Naive thymus-derived CD4-positive, alpha-beta T cell (primary cell): ENCODE measurements around the gene KDM2A. TPM values are rescaled to one million over a fixed set of nuclear protein-coding genes. Genes with fewer than 3 reads are reported as not detected.

ENCODE experiments used
- ATAC-seq: fragments of 150-1000 bp; cut with Tn5 transposase; 2 replicates; pipeline ENCODE4 v1.10.0; 2021; ENCODE audit warnings: mild to moderate bottlenecking, moderate library complexity
- CTCF ChIA-PET: fragments of 350-600 bp; sonication (Branson Sonifier 250); formaldehyde crosslinking; loops from one replicate; lab custom pipeline; 2021; ENCODE audit warnings: antibody characterized with exemption; lab: Charles Lee
- POLR2A ChIA-PET: fragments of 350-600 bp; sonication (Branson Sonifier 250); formaldehyde crosslinking; loops from one replicate; lab custom pipeline; 2021; ENCODE audit warnings: antibody characterized with exemption, inconsistent platforms; lab: Charles Lee
- DNase-seq, 9 donors: peaks; one replicate each; pipeline versions ENCODE4 v3.0.0 to v3.0.0-alpha.2; 2020 to 2022; ENCODE audit warnings: mixed read lengths in 1 of 9
- H3K27ac ChIP-seq: one replicate; pipeline ENCODE4 v1.7.0; 2013; ENCODE audit warnings: mild to moderate bottlenecking, low read depth, low read length, moderate library complexity
- H3K27me3 ChIP-seq, 2 donors: one replicate each; pipeline ENCODE4 v1.7.0; 2013; ENCODE audit warnings: low read length in 2 of 2, mild to moderate bottlenecking in 2 of 2, moderate library complexity in 2 of 2; ENCODE audit not compliant: control insufficient read depth in 2 of 2, insufficient read depth in 2 of 2
- H3K36me3 ChIP-seq, 3 experiments: 1 replicate in 2 of 3; 2 replicates in 1 of 3; pipeline ENCODE4 v1.7.0; 2013; ENCODE audit warnings: low read length in 3 of 3, mild to moderate bottlenecking in 3 of 3, moderate library complexity in 1 of 3; ENCODE audit not compliant: insufficient read depth in 3 of 3, control insufficient read depth in 2 of 3
- H3K4me1 ChIP-seq, 2 donors: one replicate each; pipeline ENCODE4 v1.7.0; 2013; ENCODE audit warnings: low read length in 2 of 2, mild to moderate bottlenecking in 2 of 2, moderate library complexity in 1 of 2; ENCODE audit not compliant: control insufficient read depth in 2 of 2, insufficient read depth in 2 of 2
- H3K4me3 ChIP-seq: 2 replicates; pipeline ENCODE4 v1.7.0; 2013; ENCODE audit warnings: mild to moderate bottlenecking, low read length
- H3K9me3 ChIP-seq, 3 experiments: 1 replicate in 2 of 3; 2 replicates in 1 of 3; pipeline ENCODE4 v1.7.0; 2013; ENCODE audit warnings: low read length in 3 of 3; ENCODE audit not compliant: control insufficient read depth in 2 of 3
- H3K27ac Mint-ChIP-seq, 9 donors: one replicate each; pipeline ENCODE4 v1.8.0; 2020 to 2022; ENCODE audit warnings: mixed read lengths in 9 of 9, mild to moderate bottlenecking in 8 of 9, moderate library complexity in 5 of 9, inconsistent platforms in 2 of 9
- H3K27me3 Mint-ChIP-seq, 5 donors: one replicate each; pipeline ENCODE4 v1.8.0; 2021 to 2022; ENCODE audit warnings: mixed read lengths in 5 of 5, mild to moderate bottlenecking in 1 of 5
- H3K36me3 Mint-ChIP-seq, 5 donors: one replicate each; pipeline ENCODE4 v1.8.0; 2020 to 2022; ENCODE audit warnings: mixed read lengths in 5 of 5, mild to moderate bottlenecking in 3 of 5, inconsistent platforms in 1 of 5
- H3K4me1 Mint-ChIP-seq, 7 donors: one replicate each; pipeline ENCODE4 v1.8.0; 2020 to 2022; ENCODE audit warnings: mixed read lengths in 7 of 7, mild to moderate bottlenecking in 3 of 7, inconsistent platforms in 1 of 7
- H3K4me3 Mint-ChIP-seq, 10 donors: one replicate each; pipeline ENCODE4 v1.8.0; 2020 to 2022; ENCODE audit warnings: mild to moderate bottlenecking in 10 of 10, mixed read lengths in 10 of 10, moderate library complexity in 6 of 10, inconsistent platforms in 2 of 10
- H3K9me3 Mint-ChIP-seq, 11 donors: one replicate each; pipeline ENCODE4 v1.8.0; 2020 to 2022; ENCODE audit warnings: mixed read lengths in 11 of 11, mild to moderate bottlenecking in 4 of 11, inconsistent platforms in 1 of 11, moderate library complexity in 1 of 11
- intact Hi-C, 2 donors: fragments of 100-400 bp; cut with micrococcal nuclease; formaldehyde crosslinking; loops; one replicate each; pipeline ENCODE4 v1.15.1; 2023
- polyA plus RNA-seq, 2 donors: library from polyadenylated mRNA; unstranded; fragments of 300-500 nt; fragmentation: Illumina TruSeq; gene quantifications; one replicate each; pipeline ENCODE4 v1.2.3, GENCODE V29; 2021
- total RNA-seq, 6 experiments: library from RNA in 5 of 6; stranded (reverse) in 5 of 6; gene quantifications; 1 replicate in 5 of 6; 2 replicates in 1 of 6; pipeline ENCODE4 v1.2.3 and lab custom pipeline; 2021 to 2026

The KDM2A gene
- total and polyA plus RNA-seq, 7 experiments from 2014 or later = 8.7 to 298 (median 223) TPM

DNA sequence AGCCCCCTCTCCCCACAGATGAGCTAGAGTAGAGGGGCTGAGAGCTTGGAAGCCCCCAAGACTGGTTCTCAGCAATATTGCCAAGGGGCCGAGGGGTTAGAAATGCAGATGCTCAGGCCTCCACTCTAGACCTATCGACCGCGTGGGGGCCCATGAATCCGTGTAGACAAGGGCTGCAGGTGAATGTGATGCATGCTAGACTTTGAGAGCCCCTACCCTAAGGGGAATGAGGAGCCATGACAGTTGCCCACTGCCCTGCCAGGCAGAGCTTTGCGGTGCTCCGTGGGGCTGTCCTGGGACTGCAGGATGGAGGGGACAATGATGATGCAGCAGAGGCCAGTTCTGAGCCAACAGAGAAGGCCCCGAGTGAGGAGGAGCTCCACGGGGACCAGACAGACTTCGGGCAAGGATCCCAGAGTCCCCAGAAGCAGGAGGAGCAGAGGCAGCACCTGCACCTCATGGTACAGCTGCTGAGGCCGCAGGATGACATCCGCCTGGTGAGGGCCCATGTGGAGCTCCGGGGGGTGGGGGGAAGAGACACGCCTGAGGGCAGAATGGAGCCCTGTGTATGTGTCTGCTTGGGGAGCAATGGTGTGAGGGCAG is 185.5 kb downstream of the KDM2A start:
- intact Hi-C loops = no loop called here
- Histone ChIP-seq H3K4me3 (peak overlapping the region; percentile 61), H3K27ac (peak overlapping the region; percentile 76), H3K9me3 (no peaks in the 10 kb centered on the region), H3K27me3 (no peaks in the 10 kb centered on the region), H3K4me1 (peaks cover 6 to 9% of the 10 kb centered on the region in 2 donors), H3K36me3 (peaks cover 0 to 23% (median 5%) of the 10 kb centered on the region in 3 experiments)
- H3K36me3 Mint-ChIP-seq = peaks cover 0 to 5% (median 0%) of the 10 kb centered on the region in 5 donors
- no peak for DNase-seq
- ChIA-PET POLR2A (interaction anchor here (1.2 to 10.1 kb wide), 6 partner anchors 9 to 48 kb away, joined by 5 to 124 read pairs (median 6); partner anchors contain the start of genes ANKRD13D and POLD4), CTCF (interaction anchor here (0.6 to 1.4 kb wide), 4 partner anchors 9 to 65 kb away, joined by 3 to 5 read pairs (median 4); no protein-coding TSS in a partner anchor)
- no peaks in the 10 kb centered on the region for H3K27me3 Mint-ChIP-seq
- peaks cover 0 to 13% (median 6%) of the 10 kb centered on the region in 7 donors for H3K4me1 Mint-ChIP-seq
- peak overlapping the region in 9 of 10 donors; percentile 6 to 79 (median 55) for H3K4me3 Mint-ChIP-seq
- no peaks in the 10 kb centered on the region for H3K9me3 Mint-ChIP-seq
- ATAC-seq = no peak
- peak overlapping the region in 4 of 9 donors; percentile 46 to 60 (median 54) for H3K27ac Mint-ChIP-seq

DNA sequence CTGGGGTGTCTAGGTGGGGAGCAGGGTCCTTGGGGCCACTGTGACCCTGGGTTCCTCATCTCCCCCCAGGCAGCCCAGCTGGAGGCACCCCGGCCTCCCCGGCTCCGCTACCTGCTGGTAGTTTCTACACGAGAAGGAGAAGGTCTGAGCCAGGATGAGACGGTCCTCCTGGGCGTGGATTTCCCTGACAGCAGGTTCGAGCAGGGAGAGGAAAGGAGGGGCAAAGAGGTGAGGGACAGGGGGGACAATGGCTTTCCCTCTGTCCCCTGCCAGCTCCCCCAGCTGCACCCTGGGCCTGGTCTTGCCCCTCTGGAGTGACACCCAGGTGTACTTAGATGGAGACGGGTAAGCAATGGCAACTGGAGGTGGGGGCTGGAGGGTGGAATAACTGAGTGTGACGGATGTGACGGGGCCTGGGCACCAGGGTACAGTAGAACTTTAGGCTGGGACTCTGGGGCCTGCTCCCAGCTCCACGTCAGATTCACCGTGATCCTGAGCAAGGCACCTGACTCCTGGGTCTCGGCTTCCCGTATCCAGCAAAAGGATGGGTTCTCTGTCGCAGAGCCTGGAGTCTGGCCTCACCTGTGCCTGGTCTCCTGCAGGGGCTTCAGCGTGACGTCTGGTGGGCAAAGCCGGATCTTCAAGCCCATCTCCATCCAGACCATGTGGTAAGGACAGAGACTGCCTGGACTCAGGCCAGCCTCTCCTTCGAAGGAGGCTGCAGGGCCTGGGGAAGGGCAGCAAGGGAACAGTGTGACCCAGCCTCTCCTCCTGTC is 187.9 kb downstream of the KDM2A start:
- Histone ChIP-seq H3K27me3 (no peaks in the 10 kb centered on the region), H3K4me3 (no peak overlapping the region), H3K27ac (no peak overlapping the region), H3K9me3 (no peaks in the 10 kb centered on the region), H3K36me3 (peaks cover 0 to 4% (median 0%) of the 10 kb centered on the region in 3 experiments), H3K4me1 (peaks cover 9 to 11% of the 10 kb centered on the region in 2 donors)
- H3K36me3 Mint-ChIP-seq = peaks cover 0 to 1% (median 0%) of the 10 kb centered on the region in 5 donors
- no peak overlapping the region for H3K27ac Mint-ChIP-seq
- POLR2A ChIA-PET = interaction anchor here (0.5 to 10.1 kb wide), 2 partner anchors 17 to 1194 kb away, joined by 3 to 124 read pairs; partner anchors contain the start of gene ANKRD13D
- H3K4me3 Mint-ChIP-seq = no peak overlapping the region
- no peaks in the 10 kb centered on the region for H3K27me3 Mint-ChIP-seq
- H3K4me1 Mint-ChIP-seq = peaks cover 6 to 24% (median 16%) of the 10 kb centered on the region in 7 donors
- no peaks in the 10 kb centered on the region for H3K9me3 Mint-ChIP-seq
- ATAC-seq (no peak), DNase-seq (no peak)
- intact Hi-C loops = no loop called here
- CTCF ChIA-PET = no interaction called here

DNA sequence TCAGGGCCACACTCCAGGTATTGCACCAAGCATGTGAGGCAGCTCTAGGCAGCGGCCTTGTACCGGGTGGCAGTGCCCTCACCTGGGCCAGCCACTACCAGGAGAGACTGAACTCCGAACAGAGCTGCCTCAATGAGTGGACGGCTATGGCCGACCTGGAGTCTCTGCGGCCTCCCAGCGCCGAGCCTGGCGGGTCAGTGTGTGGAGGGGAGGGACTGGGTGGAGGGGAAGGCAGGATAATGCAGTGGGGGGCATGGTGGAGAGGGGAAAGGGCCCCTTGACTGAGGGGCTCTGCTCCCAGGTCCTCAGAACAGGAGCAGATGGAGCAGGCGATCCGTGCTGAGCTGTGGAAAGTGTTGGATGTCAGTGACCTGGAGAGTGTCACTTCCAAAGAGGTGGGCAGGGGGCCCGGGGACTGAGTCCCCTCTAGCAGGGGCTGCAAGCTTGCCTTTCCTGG is 188.5 kb downstream of the KDM2A start:
- Mint-ChIP-seq H3K9me3 (no peaks in the 10 kb centered on the region), H3K36me3 (peaks cover 0 to 1% (median 0%) of the 10 kb centered on the region in 5 donors), H3K27ac (peak overlapping the region in 1 of 9 donors; percentile 38), H3K4me3 (no peak overlapping the region), H3K27me3 (no peaks in the 10 kb centered on the region), H3K4me1 (peaks cover 12 to 26% (median 18%) of the 10 kb centered on the region in 7 donors)
- Histone ChIP-seq H3K27ac (no peak overlapping the region), H3K4me3 (no peak overlapping the region), H3K4me1 (peaks cover 14 to 18% of the 10 kb centered on the region in 2 donors), H3K27me3 (no peaks in the 10 kb centered on the region), H3K9me3 (no peaks in the 10 kb centered on the region), H3K36me3 (peaks cover 0 to 4% (median 0%) of the 10 kb centered on the region in 3 experiments)
- ChIA-PET POLR2A (interaction anchor here (0.9 to 10.1 kb wide), 2 partner anchors 18 to 36 kb away, joined by 3 to 124 read pairs; partner anchors contain the start of gene ANKRD13D), CTCF (interaction anchor here (0.8 kb wide), 1 partner anchor 38 kb away, joined by 3 read pairs; no protein-coding TSS in a partner anchor)
- no peak for DNase-seq
- intact Hi-C loops = no loop called here
- no peak for ATAC-seq

Other genes starting within 250 kb of the KDM2A start
- gene PC, start 160.9 kb upstream of the KDM2A start, total RNA-seq = 10 to 100 TPM in 2 of 5 experiments, 1 to 10 TPM in 3; 8.4 to 11.2 (median 10.0) TPM
- gene PC, start 160.9 kb upstream of the KDM2A start, polyA plus RNA-seq = 1 to 10 TPM; 4.9 to 7.7 TPM
- not detected for gene C11orf86, start 144.0 kb upstream of the KDM2A start, total RNA-seq
- gene C11orf86, start 144.0 kb upstream of the KDM2A start, polyA plus RNA-seq = not detected
- gene SYT12, start 96.1 kb upstream of the KDM2A start, total RNA-seq = not detected
- gene SYT12, start 96.1 kb upstream of the KDM2A start, polyA plus RNA-seq = not detected
- under 1 TPM in 2 of 5 experiments, not detected in 3; 0.34 to 0.62 TPM for gene RHOD, start 62.4 kb upstream of the KDM2A start, total RNA-seq
- 1 to 10 TPM in 1 of 2 donors, not detected in 1; 1.3 TPM for gene RHOD, start 62.4 kb upstream of the KDM2A start, polyA plus RNA-seq
- 100 to 1,000 TPM; 305 to 399 (median 322) TPM for gene GRK2, start 147.2 kb downstream of the KDM2A start, total RNA-seq
- gene GRK2, start 147.2 kb downstream of the KDM2A start, polyA plus RNA-seq = 10 to 100 TPM; 18.5 to 38.0 TPM
- gene ANKRD13D, start 170.0 kb downstream of the KDM2A start, total RNA-seq = 100 to 1,000 TPM; 161 to 286 (median 191) TPM
- 10 to 100 TPM in 1 of 2 donors, 1 to 10 TPM in 1; 6.3 to 19.5 TPM for gene ANKRD13D, start 170.0 kb downstream of the KDM2A start, polyA plus RNA-seq
- gene SSH3, start 184.3 kb downstream of the KDM2A start, total RNA-seq = 10 to 100 TPM in 4 of 5 experiments, 1 to 10 TPM in 1; 8.8 to 23.8 (median 15.0) TPM
- gene SSH3, start 184.3 kb downstream of the KDM2A start, polyA plus RNA-seq = 1 to 10 TPM; 1.1 to 4.9 TPM
- gene POLD4, start 234.3 kb downstream of the KDM2A start, total RNA-seq = 100 to 1,000 TPM in 1 of 5 experiments, 10 to 100 TPM in 4; 59.9 to 104 (median 76.1) TPM
- 100 to 1,000 TPM in 1 of 2 donors, 10 to 100 TPM in 1; 98.9 to 116 TPM for gene POLD4, start 234.3 kb downstream of the KDM2A start, polyA plus RNA-seq